ENCODE measurements around the gene LUZP2.

LUZP2 gene

GRCh38 chr11:24653901-24654300 is 157.0 kb downstream of the LUZP2 start:
- H3K9me3 ChIP-seq (ENCODE audit: severe bottlenecking), result no peaks in the 10 kb centered on the region
- no peak overlapping the region for H3K27ac ChIP-seq
- H3K36me3 ChIP-seq, result no peaks in the 10 kb centered on the region
- no peaks in the 10 kb centered on the region for H3K27me3 ChIP-seq (ENCODE audit: insufficient read depth, low read depth, severe bottlenecking)
- no peak for DNase-seq
- H3K4me3 ChIP-seq (ENCODE audit: low read depth, low read length), result no peak overlapping the region
- TF ChIP-seq CTCF (IDR thresholded peaks at IDR 0.05; ENCODE audit: low read depth, low read length), result no peak

- no peaks in the 10 kb centered on the region for H3K27me3 ChIP-seq (ENCODE audit: insufficient read depth, low read depth, severe bottlenecking)
- DNase-seq, result no peak
- TF ChIP-seq CTCF (IDR thresholded peaks at IDR 0.05; ENCODE audit: low read depth, low read length), result no peak
- no peak overlapping the region for H3K27ac ChIP-seq
- H3K36me3 ChIP-seq, result no peaks in the 10 kb centered on the region
- no peak overlapping the region for H3K4me3 ChIP-seq (ENCODE audit: low read depth, low read length)
- H3K9me3 ChIP-seq (ENCODE audit: severe bottlenecking), result no peaks in the 10 kb centered on the region
These were observed 164.5 kb downstream of the LUZP2 start for GRCh38 chr11:24661331-24661730.

GRCh38 chr11:24664399-24664798 is 167.5 kb downstream of the LUZP2 start:
- no peak for TF ChIP-seq CTCF (IDR thresholded peaks at IDR 0.05; ENCODE audit: low read depth, low read length)
- Histone ChIP-seq H3K36me3 (no peaks in the 10 kb centered on the region), H3K4me3 (ENCODE audit: low read depth, low read length) (no peak overlapping the region), H3K9me3 (ENCODE audit: severe bottlenecking) (no peaks in the 10 kb centered on the region), H3K27me3 (ENCODE audit: insufficient read depth, low read depth, severe bottlenecking) (no peaks in the 10 kb centered on the region), H3K27ac (no peak overlapping the region)
- no peak for DNase-seq

GRCh38 chr11:24667353-24667968 is 170.6 kb downstream of the LUZP2 start:
- TF ChIP-seq CTCF (IDR thresholded peaks at IDR 0.05; ENCODE audit: low read depth, low read length), result no peak
- no peaks in the 10 kb centered on the region for H3K9me3 ChIP-seq (ENCODE audit: severe bottlenecking)
- no peak for DNase-seq
- H3K27ac ChIP-seq, result no peak overlapping the region
- H3K4me3 ChIP-seq (ENCODE audit: low read depth, low read length), result no peak overlapping the region
- no peaks in the 10 kb centered on the region for H3K36me3 ChIP-seq
- H3K27me3 ChIP-seq (ENCODE audit: insufficient read depth, low read depth, severe bottlenecking), result no peaks in the 10 kb centered on the region

- TF ChIP-seq CTCF (IDR thresholded peaks at IDR 0.05; ENCODE audit: low read depth, low read length), result no peak
These were observed 182.0 kb downstream of the LUZP2 start for GRCh38 chr11:24678703-24679348.

More at GRCh38 chr11:24678703-24679348, 182.0 kb downstream of the LUZP2 start:
- Histone ChIP-seq H3K9me3 (ENCODE audit: severe bottlenecking) (no peaks in the 10 kb centered on the region), H3K36me3 (no peaks in the 10 kb centered on the region), H3K27ac (no peak overlapping the region), H3K4me3 (ENCODE audit: low read depth, low read length) (no peak overlapping the region), H3K27me3 (ENCODE audit: insufficient read depth, low read depth, severe bottlenecking) (no peaks in the 10 kb centered on the region)
- DNase-seq, result no peak
